GM23248 (cell line): ENCODE data around the gene GIPC2.

ENCODE experiments used
- EZH2 ChIP-seq: fragments of 200-600 bp; sonication (generic); IDR thresholded peaks from 2 replicates; pipeline ENCODE4 v1.6.1; 2018; ENCODE audit warnings: antibody characterized with exemption, mild to moderate bottlenecking; ENCODE audit not compliant: insufficient read depth, poor library complexity, severe bottlenecking
- EZH2phosphoT487 ChIP-seq: fragments of 200-600 bp; sonication (generic); IDR thresholded peaks from 2 replicates; pipeline ENCODE4 v1.6.1; 2018; ENCODE audit warnings: antibody characterized with exemption, moderate library complexity, mild to moderate bottlenecking, low read depth; ENCODE audit not compliant: insufficient read depth

GRCh38 chr1:78049396-78049795 lies 3.6 kb downstream of the GIPC2 start:
- TF ChIP-seq EZH2 (no peak), EZH2phosphoT487 (no peak)
